AG04450 (cell line): ENCODE data around the gene CRP. TPM values are rescaled to one million over a fixed set of nuclear protein-coding genes. Genes with fewer than 3 reads are reported as not detected.

Experiments used
- CTCF ChIA-PET: fragments of 300-600, 350-600 bp; formaldehyde crosslinking; extraction: SDS; loops from one replicate; lab custom pipeline; 2022; ENCODE audit warnings: antibody characterized with exemption, inconsistent platforms; lab: Charles Lee
- POLR2A ChIA-PET: fragments of 350-600 bp; formaldehyde crosslinking; extraction: SDS; loops from one replicate; lab custom pipeline; 2021; ENCODE audit warnings: antibody characterized with exemption, inconsistent platforms; lab: Yijun Ruan, JAX
- DNase-seq: peaks from one replicate; pipeline ENCODE4 v3.0.0-alpha.2; 2011; ENCODE audit warnings: low read depth, low spot score
- H3K27ac ChIP-seq: one replicate; pipeline ENCODE4 v1.5.1; 2012; ENCODE audit warnings: low read depth, low read length, control low read depth
- H3K27me3 ChIP-seq: one replicate; pipeline ENCODE4 v1.6.0; 2012; ENCODE audit warnings: low read length; ENCODE audit not compliant: control insufficient read depth, insufficient read depth
- H3K4me3 ChIP-seq: 2 replicates; pipeline ENCODE4 v1.5.1; 2011; ENCODE audit warnings: mild to moderate bottlenecking, low read depth, low read length, control low read depth
- H3K9me3 ChIP-seq: 2 replicates; pipeline ENCODE4 v1.5.1; 2012; ENCODE audit warnings: low read length; ENCODE audit not compliant: control insufficient read depth, insufficient read depth
- polyA plus RNA-seq: library from polyadenylated mRNA; depleted of rRNA; stranded (reverse); fragments of >200 nt; gene quantifications from 2 replicates; pipeline ENCODE4 v1.2.3, GENCODE V29; 2011
- TF ChIP-seq, protein P1 (sequence below): IDR thresholded peaks from 2 replicates; pipeline ENCODE4 v1.5.1; 2011; ENCODE audit warnings: low read depth, low read length, control low read depth, inconsistent platforms

Gene CRP
- polyA plus RNA-seq, 1 experiment = not detected

DNA sequence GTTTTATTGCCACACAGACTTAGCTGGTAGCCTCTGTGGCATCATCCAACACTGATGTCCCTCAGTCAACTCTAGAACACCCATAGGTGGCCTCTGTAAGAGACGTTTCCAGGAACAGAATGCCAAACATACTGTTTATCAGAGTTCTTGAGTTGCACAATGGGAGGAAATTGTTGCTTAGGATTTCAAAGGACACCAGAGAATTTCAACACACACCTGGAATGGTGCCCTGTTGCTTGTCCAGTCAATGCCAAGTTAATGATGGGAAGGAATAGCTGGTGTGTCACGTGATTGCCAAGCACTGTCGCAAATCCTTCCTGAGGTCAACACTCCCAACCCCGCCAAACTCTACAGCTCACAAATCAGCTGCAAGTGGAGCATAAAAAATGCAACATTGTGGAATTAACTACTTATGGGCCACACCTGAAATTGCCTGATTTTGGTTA lies 37.8 kb upstream of the CRP start:
- no peak for DNase-seq
- Histone ChIP-seq H3K27me3 (no peaks in the 10 kb centered on the region), H3K4me3 (no peak overlapping the region), H3K9me3 (no peaks in the 10 kb centered on the region), H3K27ac (no peak overlapping the region)
- ChIA-PET CTCF (no interaction called here), POLR2A (no interaction called here)
- TF ChIP-seq, protein P1, sequence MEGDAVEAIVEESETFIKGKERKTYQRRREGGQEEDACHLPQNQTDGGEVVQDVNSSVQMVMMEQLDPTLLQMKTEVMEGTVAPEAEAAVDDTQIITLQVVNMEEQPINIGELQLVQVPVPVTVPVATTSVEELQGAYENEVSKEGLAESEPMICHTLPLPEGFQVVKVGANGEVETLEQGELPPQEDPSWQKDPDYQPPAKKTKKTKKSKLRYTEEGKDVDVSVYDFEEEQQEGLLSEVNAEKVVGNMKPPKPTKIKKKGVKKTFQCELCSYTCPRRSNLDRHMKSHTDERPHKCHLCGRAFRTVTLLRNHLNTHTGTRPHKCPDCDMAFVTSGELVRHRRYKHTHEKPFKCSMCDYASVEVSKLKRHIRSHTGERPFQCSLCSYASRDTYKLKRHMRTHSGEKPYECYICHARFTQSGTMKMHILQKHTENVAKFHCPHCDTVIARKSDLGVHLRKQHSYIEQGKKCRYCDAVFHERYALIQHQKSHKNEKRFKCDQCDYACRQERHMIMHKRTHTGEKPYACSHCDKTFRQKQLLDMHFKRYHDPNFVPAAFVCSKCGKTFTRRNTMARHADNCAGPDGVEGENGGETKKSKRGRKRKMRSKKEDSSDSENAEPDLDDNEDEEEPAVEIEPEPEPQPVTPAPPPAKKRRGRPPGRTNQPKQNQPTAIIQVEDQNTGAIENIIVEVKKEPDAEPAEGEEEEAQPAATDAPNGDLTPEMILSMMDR = no peak

- CTCF ChIA-PET = no interaction called here
- H3K9me3 ChIP-seq = no peaks in the 10 kb centered on the region
- TF ChIP-seq, protein P1 = no peak
- no peak overlapping the region for H3K27ac ChIP-seq
- no peaks in the 10 kb centered on the region for H3K27me3 ChIP-seq
- no peak for DNase-seq
- H3K4me3 ChIP-seq = no peak overlapping the region
- POLR2A ChIA-PET = no interaction called here
Measured at GRCh38 chr1:159751031-159751430, 36.6 kb upstream of the CRP start.

- Histone ChIP-seq H3K4me3 (no peak overlapping the region), H3K27me3 (no peaks in the 10 kb centered on the region), H3K9me3 (no peaks in the 10 kb centered on the region), H3K27ac (no peak overlapping the region)
- TF ChIP-seq, protein P1 = no peak
- ChIA-PET POLR2A (no interaction called here), CTCF (no interaction called here)
- DNase-seq = no peak
Measured at GRCh38 chr1:159750621-159751020, 36.2 kb upstream of the CRP start.

DNA sequence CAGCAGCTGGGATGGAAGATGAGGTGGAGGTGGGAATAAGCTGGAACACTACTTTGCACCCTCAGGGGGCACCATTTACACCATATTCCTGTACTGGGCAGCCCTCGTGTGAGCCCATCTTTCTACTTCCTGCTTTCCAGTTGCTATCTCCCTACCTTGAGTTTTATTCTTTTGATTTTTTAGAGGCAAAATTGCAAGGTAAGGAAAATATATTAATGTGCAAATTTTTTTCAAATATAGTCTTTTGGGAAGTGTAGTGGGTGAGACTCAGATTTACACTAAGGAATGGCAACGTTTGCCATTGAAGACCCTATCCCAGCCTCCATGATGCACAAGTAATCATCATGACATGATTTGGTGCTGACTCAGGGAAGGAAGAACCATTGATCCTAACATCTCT lies 35.2 kb upstream of the CRP start:
- ChIA-PET CTCF (no interaction called here), POLR2A (no interaction called here)
- H3K27ac ChIP-seq = no peak overlapping the region
- no peaks in the 10 kb centered on the region for H3K27me3 ChIP-seq
- H3K9me3 ChIP-seq = no peaks in the 10 kb centered on the region
- TF ChIP-seq, protein P1 = no peak
- no peak overlapping the region for H3K4me3 ChIP-seq
- DNase-seq = no peak

- H3K4me3 ChIP-seq = no peak overlapping the region
- no peak for DNase-seq
- ChIA-PET POLR2A (no interaction called here), CTCF (no interaction called here)
- TF ChIP-seq, protein P1 = no peak
- H3K27ac ChIP-seq = no peak overlapping the region
- H3K9me3 ChIP-seq = no peaks in the 10 kb centered on the region
- no peaks in the 10 kb centered on the region for H3K27me3 ChIP-seq
Measured at GRCh38 chr1:159748370-159748769, 34.0 kb upstream of the CRP start.
